KOPT-K1 (cell line): ENCODE results near the gene PIGP.

Experiments
- H3K27ac ChIP-seq: fragments of 200-600 bp; sonication (generic); 2 replicates; pipeline ENCODE4 v1.5.1; 2016; ENCODE audit warnings: antibody characterized with exemption, mild to moderate bottlenecking, low read depth, low read length; ENCODE audit not compliant: poor library complexity, severe bottlenecking
- H3K36me3 ChIP-seq: fragments of 200-600 bp; sonication (generic); 2 replicates; pipeline ENCODE4 v1.5.1; 2017; ENCODE audit warnings: antibody characterized with exemption, mild to moderate bottlenecking, low read length, moderate library complexity; ENCODE audit not compliant: insufficient read depth
- H3K9me3 ChIP-seq: fragments of 200-600 bp; sonication (generic); 2 replicates; pipeline ENCODE4 v1.5.1; 2017; ENCODE audit warnings: antibody characterized with exemption, low read length, mild to moderate bottlenecking; ENCODE audit not compliant: insufficient read depth, poor library complexity, severe bottlenecking

Gene PIGP

GRCh38 chr21:37087188-37087587 is 14.3 kb upstream of the PIGP start:
- Histone ChIP-seq H3K27ac (no peak overlapping the region), H3K36me3 (peaks cover 26% of the 10 kb centered on the region)

DNA sequence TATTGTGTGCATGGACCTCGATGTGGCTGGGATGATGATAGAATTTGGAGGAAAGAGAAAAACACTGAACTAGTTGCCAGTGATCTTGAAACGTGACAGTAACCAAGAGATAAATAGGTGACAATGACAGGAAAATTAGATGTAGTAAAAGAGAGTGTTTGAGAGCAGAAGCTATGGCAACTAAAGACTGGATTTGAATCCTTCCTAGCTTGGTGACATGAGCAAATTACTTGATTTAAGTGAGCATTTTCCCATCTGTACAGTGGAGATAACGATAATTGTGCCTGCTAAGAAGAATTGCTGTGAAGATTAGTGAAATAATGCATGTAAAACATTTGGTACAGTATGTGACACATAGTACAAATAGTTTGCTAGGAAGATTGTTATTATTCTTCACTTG is 12.9 kb upstream of the PIGP start:
- Histone ChIP-seq H3K36me3 (peaks cover 14% of the 10 kb centered on the region; the same call in 1 of the 2 replicates), H3K27ac (no peak overlapping the region), H3K9me3 (no peaks in the 10 kb centered on the region)

More at GRCh38 chr21:37087188-37087587, 14.3 kb upstream of the PIGP start:
- no peaks in the 10 kb centered on the region for H3K9me3 ChIP-seq

DNA sequence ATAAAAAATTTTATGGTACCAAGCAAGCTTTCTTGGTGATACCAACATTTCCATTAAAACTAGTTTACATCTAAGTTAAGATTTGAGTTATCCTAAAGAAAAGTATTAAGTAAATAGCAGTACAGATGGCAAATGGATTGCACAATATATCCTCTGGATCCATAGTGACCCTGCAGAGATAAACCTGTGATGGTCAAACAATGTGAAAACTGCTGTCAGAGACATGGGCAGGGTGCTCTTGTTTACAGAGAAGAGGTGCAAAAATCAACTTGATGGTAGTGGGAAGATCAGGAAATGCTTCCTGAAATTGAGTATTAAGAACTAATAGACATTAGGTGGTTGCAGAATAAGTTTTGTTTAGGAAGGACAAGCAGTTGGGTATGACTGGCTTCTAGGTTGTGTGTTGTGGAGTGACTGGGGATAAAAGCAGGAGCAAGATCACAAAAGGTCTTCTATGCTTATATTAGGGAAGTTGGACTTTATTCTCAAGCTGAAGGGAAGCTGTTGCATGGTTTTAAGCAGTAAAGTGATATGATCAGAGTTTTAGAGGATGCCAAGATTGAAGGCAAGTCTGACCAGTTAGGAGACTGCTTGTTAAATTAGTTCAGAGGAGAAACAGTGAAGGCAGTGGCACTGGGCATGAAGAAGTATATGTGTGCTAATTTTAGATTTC is 10.1 kb upstream of the PIGP start:
- Histone ChIP-seq H3K9me3 (no peaks in the 10 kb centered on the region), H3K36me3 (no peaks in the 10 kb centered on the region), H3K27ac (no peak overlapping the region)

GRCh38 chr21:37082375-37082774 is 9.5 kb upstream of the PIGP start:
- no peaks in the 10 kb centered on the region for H3K9me3 ChIP-seq
- no peaks in the 10 kb centered on the region for H3K36me3 ChIP-seq
- H3K27ac ChIP-seq = no peak overlapping the region

- H3K36me3 ChIP-seq = no peaks in the 10 kb centered on the region
- no peaks in the 10 kb centered on the region for H3K9me3 ChIP-seq
- no peak overlapping the region for H3K27ac ChIP-seq
These were observed 6.4 kb upstream of the PIGP start for GRCh38 chr21:37079211-37079824.

DNA sequence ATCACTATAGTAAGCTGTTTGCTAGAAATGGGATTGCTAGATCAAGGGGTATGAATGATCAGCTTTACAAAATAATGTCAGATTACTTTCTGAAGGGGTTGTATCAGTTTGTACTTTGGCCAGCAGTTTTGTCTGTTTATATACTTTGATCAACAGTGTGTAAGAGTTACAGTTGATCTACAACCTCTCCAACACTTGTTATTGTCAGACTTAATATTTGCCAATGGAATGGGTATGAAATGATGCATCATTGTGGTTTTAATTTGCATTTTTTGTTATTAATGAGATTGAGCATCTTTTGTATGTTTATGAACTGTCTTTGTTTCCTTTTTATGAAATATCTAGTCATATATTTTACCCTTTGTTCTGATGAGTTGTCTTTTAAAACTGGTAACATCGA is 4.5 kb upstream of the PIGP start:
- no peaks in the 10 kb centered on the region for H3K9me3 ChIP-seq
- H3K36me3 ChIP-seq = no peaks in the 10 kb centered on the region
- no peak overlapping the region for H3K27ac ChIP-seq

GRCh38 chr21:37076087-37076850 is 3.4 kb upstream of the PIGP start:
- Histone ChIP-seq H3K9me3 (no peaks in the 10 kb centered on the region), H3K36me3 (no peaks in the 10 kb centered on the region)

DNA sequence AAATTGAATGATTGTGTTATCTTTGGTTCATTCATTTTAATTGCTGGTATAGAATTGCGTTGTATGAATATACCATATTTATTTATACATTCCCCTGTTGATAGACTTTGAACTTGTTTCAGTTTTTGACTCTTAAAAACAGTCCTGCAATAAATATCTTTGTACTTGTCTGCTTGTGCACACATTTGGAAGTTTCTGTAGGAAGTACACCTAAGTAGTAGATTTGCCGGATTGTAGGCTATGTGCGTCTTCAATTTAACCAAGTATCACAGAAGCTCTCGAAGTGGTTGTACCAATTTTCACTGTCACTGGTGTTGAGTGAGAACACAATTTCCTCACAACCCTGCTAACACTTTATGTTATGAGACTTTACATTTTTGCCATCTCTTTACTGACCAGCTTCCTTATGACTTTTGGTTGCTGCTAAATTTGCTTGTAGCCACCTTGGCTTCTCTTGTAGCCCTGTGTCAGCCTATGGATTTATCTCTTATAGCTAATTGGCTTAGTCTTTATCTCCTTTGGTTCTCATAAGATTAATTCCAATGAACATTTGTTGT is 2.4 kb upstream of the PIGP start:
- H3K36me3 ChIP-seq = peaks cover 8% of the 10 kb centered on the region; the same call in 1 of the 2 replicates
- H3K27ac ChIP-seq = no peak overlapping the region
- no peaks in the 10 kb centered on the region for H3K9me3 ChIP-seq

More at GRCh38 chr21:37076087-37076850, 3.4 kb upstream of the PIGP start:
- H3K27ac ChIP-seq = no peak overlapping the region

GRCh38 chr21:37074546-37074945 is 1.7 kb upstream of the PIGP start:
- peaks cover 14% of the 10 kb centered on the region; the same call in 1 of the 2 replicates for H3K36me3 ChIP-seq
- H3K27ac ChIP-seq = peak overlapping the region; percentile 87
- no peaks in the 10 kb centered on the region for H3K9me3 ChIP-seq

- peaks cover 14% of the 10 kb centered on the region; the same call in 1 of the 2 replicates for H3K36me3 ChIP-seq
- H3K9me3 ChIP-seq = no peaks in the 10 kb centered on the region
- H3K27ac ChIP-seq = peak overlapping the region; percentile 87
These were observed 1.3 kb upstream of the PIGP start for GRCh38 chr21:37074197-37074510.

- Histone ChIP-seq H3K36me3 (peaks cover 18% of the 10 kb centered on the region), H3K9me3 (no peaks in the 10 kb centered on the region), H3K27ac (peak overlapping the region; percentile 87)
These were observed 736 bp upstream of the PIGP start for GRCh38 chr21:37073417-37074196.

- H3K9me3 ChIP-seq = no peaks in the 10 kb centered on the region
- peaks cover 27% of the 10 kb centered on the region for H3K36me3 ChIP-seq
- H3K27ac ChIP-seq = peak overlapping the region; percentile 87
These were observed 440 bp downstream of the PIGP start for GRCh38 chr21:37072274-37072987.

GRCh38 chr21:37071561-37072273 is 1.2 kb downstream of the PIGP start:
- H3K9me3 ChIP-seq = no peaks in the 10 kb centered on the region
- peaks cover 32% of the 10 kb centered on the region for H3K36me3 ChIP-seq
- peak overlapping the region; percentile 87 for H3K27ac ChIP-seq
